ENCODE measurements around the gene CWC27.

Gene CWC27

DNA sequence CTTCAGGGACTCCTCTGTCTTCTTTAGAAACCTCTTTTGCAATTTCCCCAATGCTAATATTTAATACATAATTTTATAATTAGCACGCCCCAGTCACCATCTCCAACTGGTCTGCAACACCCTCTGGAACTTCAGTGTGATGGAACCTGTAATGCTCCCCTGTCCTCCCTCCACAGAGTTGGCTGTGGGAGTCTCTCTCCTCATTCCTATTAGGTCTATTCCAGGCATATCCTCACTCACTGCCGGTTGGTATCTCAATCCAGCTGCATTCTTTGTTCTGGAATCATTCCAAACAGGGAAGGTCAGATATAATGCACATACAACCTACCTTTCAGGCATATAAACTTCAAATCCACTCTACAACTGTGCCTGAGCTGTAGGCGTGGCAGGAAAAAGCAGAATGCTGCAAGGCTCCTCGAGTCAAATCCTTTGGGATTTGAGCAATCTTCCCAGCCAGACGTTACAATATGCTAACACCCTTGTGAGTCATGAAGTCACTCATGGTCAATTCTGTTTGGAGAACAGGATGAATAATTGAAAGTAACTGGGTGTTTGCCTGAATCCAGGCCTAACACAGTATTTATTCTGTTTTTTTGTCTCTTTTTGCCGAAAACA is 293.8 kb downstream of the CWC27 start:
- Histone ChIP-seq H3K9me2 (replicated peaks; ENCODE audit: low read depth, low read length) (no peaks in the 10 kb centered on the region), H2AFZ (ENCODE audit: low read length) (no peak overlapping the region), H3K9ac (ENCODE audit: low read depth, low read length, poor library complexity, severe bottlenecking) (no peak overlapping the region), H4K20me1 (ENCODE audit: insufficient read depth, low read length, poor library complexity, severe bottlenecking) (no peaks in the 10 kb centered on the region), H3K36me3 (ENCODE audit: insufficient read depth, low read length) (no peaks in the 10 kb centered on the region), H3K9me3 (ENCODE audit: insufficient read depth, low read depth, low read length) (no peaks in the 10 kb centered on the region), H3K4me3 (ENCODE audit: low read length, poor library complexity, severe bottlenecking) (no peak overlapping the region), H3K79me2 (ENCODE audit: insufficient read depth, low read length) (no peaks in the 10 kb centered on the region), H3K4me1 (ENCODE audit: insufficient read depth, low read length, poor library complexity, severe bottlenecking) (peaks cover 13% of the 10 kb centered on the region), H3F3A (ENCODE audit: low read depth) (no peaks in the 10 kb centered on the region), H3K4me2 (ENCODE audit: low read depth, low read length, poor library complexity, severe bottlenecking) (no peak overlapping the region), H3K27me3 (ENCODE audit: insufficient read depth, low read length, poor library complexity, severe bottlenecking) (no peaks in the 10 kb centered on the region)
- TF ChIP-seq, protein P1, sequence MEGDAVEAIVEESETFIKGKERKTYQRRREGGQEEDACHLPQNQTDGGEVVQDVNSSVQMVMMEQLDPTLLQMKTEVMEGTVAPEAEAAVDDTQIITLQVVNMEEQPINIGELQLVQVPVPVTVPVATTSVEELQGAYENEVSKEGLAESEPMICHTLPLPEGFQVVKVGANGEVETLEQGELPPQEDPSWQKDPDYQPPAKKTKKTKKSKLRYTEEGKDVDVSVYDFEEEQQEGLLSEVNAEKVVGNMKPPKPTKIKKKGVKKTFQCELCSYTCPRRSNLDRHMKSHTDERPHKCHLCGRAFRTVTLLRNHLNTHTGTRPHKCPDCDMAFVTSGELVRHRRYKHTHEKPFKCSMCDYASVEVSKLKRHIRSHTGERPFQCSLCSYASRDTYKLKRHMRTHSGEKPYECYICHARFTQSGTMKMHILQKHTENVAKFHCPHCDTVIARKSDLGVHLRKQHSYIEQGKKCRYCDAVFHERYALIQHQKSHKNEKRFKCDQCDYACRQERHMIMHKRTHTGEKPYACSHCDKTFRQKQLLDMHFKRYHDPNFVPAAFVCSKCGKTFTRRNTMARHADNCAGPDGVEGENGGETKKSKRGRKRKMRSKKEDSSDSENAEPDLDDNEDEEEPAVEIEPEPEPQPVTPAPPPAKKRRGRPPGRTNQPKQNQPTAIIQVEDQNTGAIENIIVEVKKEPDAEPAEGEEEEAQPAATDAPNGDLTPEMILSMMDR (conservative IDR thresholded peaks at IDR 0.05; ENCODE audit: low read length), result no peak
- no peak for TF ChIP-seq EZH2phosphoT487 (IDR thresholded peaks at IDR 0.05; ENCODE audit: borderline replicate concordance)

DNA sequence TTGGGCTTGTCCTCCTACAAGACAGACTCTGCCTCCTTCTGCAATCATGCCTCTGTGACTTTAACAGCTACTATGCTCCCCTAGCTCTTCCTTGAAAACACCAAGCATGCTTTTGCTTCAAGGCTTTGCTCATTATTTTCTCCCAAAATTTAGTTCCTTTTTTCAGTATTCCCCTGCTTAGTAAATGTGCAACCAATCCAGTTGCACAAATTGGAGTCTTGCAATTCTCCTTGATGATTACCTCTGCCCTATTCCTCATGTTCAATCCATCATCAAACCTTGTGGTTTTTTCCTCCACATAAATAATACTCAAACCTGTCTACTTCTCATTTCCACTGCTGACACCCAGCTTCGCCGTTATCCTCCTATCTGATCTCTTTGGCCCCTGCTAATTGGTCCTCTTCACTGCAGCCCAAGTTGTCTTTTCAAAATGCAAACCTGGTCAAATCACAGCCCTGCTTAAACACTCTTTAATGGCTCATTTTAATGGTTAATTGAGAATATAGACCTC is 296.3 kb downstream of the CWC27 start:
- TF ChIP-seq, protein P1 (conservative IDR thresholded peaks at IDR 0.05; ENCODE audit: low read length), result no peak
- no peak for TF ChIP-seq EZH2phosphoT487 (IDR thresholded peaks at IDR 0.05; ENCODE audit: borderline replicate concordance)
- H3K27me3 ChIP-seq (ENCODE audit: insufficient read depth, low read length, poor library complexity, severe bottlenecking), result no peaks in the 10 kb centered on the region
- no peaks in the 10 kb centered on the region for H3K79me2 ChIP-seq (ENCODE audit: insufficient read depth, low read length)
- H3K9me2 ChIP-seq (replicated peaks; ENCODE audit: low read depth, low read length), result no peaks in the 10 kb centered on the region
- H3K4me1 ChIP-seq (ENCODE audit: insufficient read depth, low read length, poor library complexity, severe bottlenecking), result peaks cover 13% of the 10 kb centered on the region
- H3K9me3 ChIP-seq (ENCODE audit: insufficient read depth, low read depth, low read length), result no peaks in the 10 kb centered on the region
- H3K4me3 ChIP-seq (ENCODE audit: low read length, poor library complexity, severe bottlenecking), result no peak overlapping the region
- H4K20me1 ChIP-seq (ENCODE audit: insufficient read depth, low read length, poor library complexity, severe bottlenecking), result no peaks in the 10 kb centered on the region
- H3K36me3 ChIP-seq (ENCODE audit: insufficient read depth, low read length), result no peaks in the 10 kb centered on the region
- H3K9ac ChIP-seq (ENCODE audit: low read depth, low read length, poor library complexity, severe bottlenecking), result no peak overlapping the region
- H3K4me2 ChIP-seq (ENCODE audit: low read depth, low read length, poor library complexity, severe bottlenecking), result no peak overlapping the region
- H2AFZ ChIP-seq (ENCODE audit: low read length), result no peak overlapping the region
- H3F3A ChIP-seq (ENCODE audit: low read depth), result no peaks in the 10 kb centered on the region

DNA sequence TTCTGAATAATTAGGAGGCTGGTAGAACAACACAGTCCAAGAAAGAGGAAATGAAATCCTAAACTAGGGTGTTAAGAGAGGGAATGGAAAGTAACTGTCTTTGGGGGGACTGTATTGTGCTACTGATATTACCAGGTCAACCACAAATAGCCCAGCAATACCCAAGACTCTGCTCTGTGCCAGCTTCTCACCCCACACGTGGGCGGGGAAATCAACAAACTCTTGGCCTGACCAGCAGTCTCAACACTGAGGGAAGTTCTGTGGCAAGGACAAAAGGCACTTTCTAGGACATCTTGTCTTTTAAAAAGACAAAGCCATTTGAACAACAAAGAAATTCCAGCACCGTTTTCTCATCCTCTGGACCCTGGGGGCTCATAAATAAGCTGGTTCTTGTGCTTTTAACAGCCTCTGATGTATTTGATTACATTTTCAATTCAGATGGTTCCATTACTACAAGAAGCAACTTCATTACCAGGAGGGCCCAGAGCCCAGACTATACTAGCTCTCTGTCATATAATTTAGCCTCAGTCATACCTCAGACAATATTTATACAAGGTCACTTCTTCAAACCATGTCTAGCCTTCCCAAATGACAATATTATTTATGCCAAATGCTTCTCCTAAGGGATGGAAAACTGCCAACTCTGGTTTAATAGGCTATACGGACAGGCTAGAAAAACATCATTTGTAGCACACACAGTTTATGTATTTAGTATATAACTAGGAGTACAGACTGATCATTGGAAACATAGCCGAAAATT is 297.8 kb downstream of the CWC27 start:
- no peaks in the 10 kb centered on the region for H3K9me2 ChIP-seq (replicated peaks; ENCODE audit: low read depth, low read length)
- H3K9ac ChIP-seq (ENCODE audit: low read depth, low read length, poor library complexity, severe bottlenecking), result no peak overlapping the region
- peak overlapping the region; percentile 82 for H2AFZ ChIP-seq (ENCODE audit: low read length)
- no peaks in the 10 kb centered on the region for H3K36me3 ChIP-seq (ENCODE audit: insufficient read depth, low read length)
- peaks cover 13% of the 10 kb centered on the region for H3K4me1 ChIP-seq (ENCODE audit: insufficient read depth, low read length, poor library complexity, severe bottlenecking)
- no peaks in the 10 kb centered on the region for H4K20me1 ChIP-seq (ENCODE audit: insufficient read depth, low read length, poor library complexity, severe bottlenecking)
- H3F3A ChIP-seq (ENCODE audit: low read depth), result no peaks in the 10 kb centered on the region
- H3K4me2 ChIP-seq (ENCODE audit: low read depth, low read length, poor library complexity, severe bottlenecking), result peak overlapping the region; percentile 11
- H3K9me3 ChIP-seq (ENCODE audit: insufficient read depth, low read depth, low read length), result no peaks in the 10 kb centered on the region
- no peaks in the 10 kb centered on the region for H3K27me3 ChIP-seq (ENCODE audit: insufficient read depth, low read length, poor library complexity, severe bottlenecking)
- H3K79me2 ChIP-seq (ENCODE audit: insufficient read depth, low read length), result no peaks in the 10 kb centered on the region
- no peak overlapping the region for H3K4me3 ChIP-seq (ENCODE audit: low read length, poor library complexity, severe bottlenecking)
- TF ChIP-seq, protein P1 (conservative IDR thresholded peaks at IDR 0.05; ENCODE audit: low read length), result no peak
